ENCODE data around the gene SYTL1. TPM values are rescaled to one million over a fixed set of nuclear protein-coding genes. Genes with fewer than 3 reads are reported as not detected.

Gene SYTL1
- total RNA-seq, 1 donor from 2014 or later: 9.4 TPM

DNA sequence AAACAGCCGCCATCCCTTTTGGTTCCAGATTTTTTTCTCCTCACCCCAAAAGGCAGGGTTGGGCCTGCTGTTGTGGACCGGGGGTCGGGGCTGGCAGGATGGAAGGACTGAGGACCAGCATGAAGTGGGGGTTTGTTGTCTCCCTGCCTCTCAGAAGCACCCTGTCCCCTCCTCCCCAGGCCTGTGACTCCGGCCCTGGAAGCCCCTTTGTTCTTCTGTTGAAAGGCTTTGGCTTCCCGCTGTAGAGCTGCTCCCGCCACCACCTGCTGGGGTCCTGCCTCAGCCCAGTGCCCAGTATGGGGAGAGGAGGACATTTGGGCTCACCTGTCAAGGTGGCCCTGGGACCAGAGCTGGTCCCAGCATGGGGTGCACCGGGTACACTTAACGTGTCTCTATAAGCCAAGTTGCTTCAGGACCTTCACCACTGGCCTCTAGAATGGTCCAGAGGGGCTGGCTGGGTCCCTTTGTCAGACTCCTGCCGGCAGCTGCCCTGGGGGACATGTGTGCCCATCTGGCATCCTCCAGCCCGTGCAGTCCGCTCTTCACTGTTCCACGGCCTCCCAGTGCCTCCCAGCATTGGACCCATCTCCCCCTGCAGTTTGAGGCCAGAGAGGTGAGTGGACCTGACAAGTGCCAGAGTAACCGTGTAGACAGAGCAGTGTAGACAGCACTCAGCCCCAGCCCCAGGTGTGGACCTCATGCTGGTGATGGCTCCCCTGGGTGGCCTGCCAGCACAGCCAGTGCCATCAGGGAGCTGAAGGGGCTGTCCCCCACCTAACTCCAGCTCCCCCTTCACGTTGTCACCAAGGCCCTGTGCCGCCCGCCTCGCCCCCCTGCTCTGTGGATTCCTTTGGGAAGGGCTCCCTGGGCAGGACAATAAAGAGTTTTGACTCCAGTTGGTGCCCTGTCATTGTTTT is 6.1 kb upstream of the SYTL1 start:
- no peaks in the 10 kb centered on the region for H3K4me1 Mint-ChIP-seq (ENCODE audit: low read depth)
- H3K9me3 Mint-ChIP-seq (ENCODE audit: low read depth): no peaks in the 10 kb centered on the region
- TF ChIP-seq, protein P1, sequence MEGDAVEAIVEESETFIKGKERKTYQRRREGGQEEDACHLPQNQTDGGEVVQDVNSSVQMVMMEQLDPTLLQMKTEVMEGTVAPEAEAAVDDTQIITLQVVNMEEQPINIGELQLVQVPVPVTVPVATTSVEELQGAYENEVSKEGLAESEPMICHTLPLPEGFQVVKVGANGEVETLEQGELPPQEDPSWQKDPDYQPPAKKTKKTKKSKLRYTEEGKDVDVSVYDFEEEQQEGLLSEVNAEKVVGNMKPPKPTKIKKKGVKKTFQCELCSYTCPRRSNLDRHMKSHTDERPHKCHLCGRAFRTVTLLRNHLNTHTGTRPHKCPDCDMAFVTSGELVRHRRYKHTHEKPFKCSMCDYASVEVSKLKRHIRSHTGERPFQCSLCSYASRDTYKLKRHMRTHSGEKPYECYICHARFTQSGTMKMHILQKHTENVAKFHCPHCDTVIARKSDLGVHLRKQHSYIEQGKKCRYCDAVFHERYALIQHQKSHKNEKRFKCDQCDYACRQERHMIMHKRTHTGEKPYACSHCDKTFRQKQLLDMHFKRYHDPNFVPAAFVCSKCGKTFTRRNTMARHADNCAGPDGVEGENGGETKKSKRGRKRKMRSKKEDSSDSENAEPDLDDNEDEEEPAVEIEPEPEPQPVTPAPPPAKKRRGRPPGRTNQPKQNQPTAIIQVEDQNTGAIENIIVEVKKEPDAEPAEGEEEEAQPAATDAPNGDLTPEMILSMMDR (IDR thresholded peaks at IDR 0.05; ENCODE audit: unreplicated experiment): no peak
- no peak overlapping the region for H3K27ac Mint-ChIP-seq
- no peak overlapping the region for H3K4me3 Mint-ChIP-seq (ENCODE audit: low read depth)
- peaks cover 5% of the 10 kb centered on the region for H3K36me3 Mint-ChIP-seq (ENCODE audit: insufficient read depth)
- no peaks in the 10 kb centered on the region for H3K27me3 Mint-ChIP-seq
- no peak for DNase-seq (ENCODE audit: low spot score, unreplicated experiment)

DNA sequence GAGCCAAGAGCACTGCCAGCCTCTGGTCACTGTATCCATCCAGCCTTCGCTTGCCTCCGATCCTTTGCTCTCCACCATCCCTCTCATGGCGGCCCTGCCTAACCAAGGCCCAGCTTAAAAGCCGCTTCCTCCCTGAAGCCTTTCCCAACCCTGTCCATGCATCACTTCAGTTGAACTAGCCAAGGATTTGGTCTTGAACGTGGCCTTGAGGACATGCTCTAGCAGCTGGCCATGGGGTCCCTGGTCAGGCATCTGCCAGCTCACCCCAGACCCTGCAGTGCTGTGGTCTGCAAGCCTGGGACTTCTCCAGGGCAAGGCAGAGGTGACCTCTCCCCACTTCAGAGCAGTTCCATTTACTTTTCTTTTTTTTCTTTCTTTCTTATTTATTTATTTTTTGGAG is 5.1 kb upstream of the SYTL1 start:
- no peak for DNase-seq (ENCODE audit: low spot score, unreplicated experiment)
- peaks cover 5% of the 10 kb centered on the region for H3K36me3 Mint-ChIP-seq (ENCODE audit: insufficient read depth)
- H3K4me1 Mint-ChIP-seq (ENCODE audit: low read depth): peaks cover 1% of the 10 kb centered on the region
- no peaks in the 10 kb centered on the region for H3K9me3 Mint-ChIP-seq (ENCODE audit: low read depth)
- H3K27me3 Mint-ChIP-seq: no peaks in the 10 kb centered on the region
- TF ChIP-seq, protein P1 (IDR thresholded peaks at IDR 0.05; ENCODE audit: unreplicated experiment): no peak
- H3K4me3 Mint-ChIP-seq (ENCODE audit: low read depth): no peak overlapping the region
- no peak overlapping the region for H3K27ac Mint-ChIP-seq

GRCh38 chr1:27338751-27339150 is 3.1 kb upstream of the SYTL1 start:
- DNase-seq (ENCODE audit: low spot score, unreplicated experiment): no peak

DNA sequence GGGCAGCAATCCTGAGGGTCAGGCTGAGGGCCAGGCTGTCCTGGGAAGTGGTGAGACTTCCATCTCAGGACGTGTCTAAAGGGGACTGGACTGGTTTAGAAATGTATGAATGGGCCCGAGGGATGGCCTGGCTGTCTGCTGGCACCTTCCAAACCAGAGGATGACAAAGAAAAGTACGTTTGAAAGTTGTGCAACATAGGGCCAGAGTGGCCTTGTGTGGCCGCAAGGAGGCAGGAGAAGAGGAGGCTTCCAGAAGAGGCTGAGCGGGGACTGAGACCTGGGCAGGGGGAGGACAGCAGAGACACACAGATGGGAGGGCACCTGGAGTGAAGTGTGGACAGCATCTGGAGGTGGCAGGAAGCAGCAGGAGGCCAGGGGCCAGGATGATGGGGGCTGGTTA is 2.6 kb upstream of the SYTL1 start:
- TF ChIP-seq, protein P1 (IDR thresholded peaks at IDR 0.05; ENCODE audit: unreplicated experiment): no peak

More at GRCh38 chr1:27338751-27339150, 3.1 kb upstream of the SYTL1 start:
- H3K4me3 Mint-ChIP-seq (ENCODE audit: low read depth): no peak overlapping the region
- peaks cover 7% of the 10 kb centered on the region for H3K27me3 Mint-ChIP-seq
- TF ChIP-seq, protein P1 (IDR thresholded peaks at IDR 0.05; ENCODE audit: unreplicated experiment): no peak
- no peak overlapping the region for H3K27ac Mint-ChIP-seq
- no peaks in the 10 kb centered on the region for H3K9me3 Mint-ChIP-seq (ENCODE audit: low read depth)
- peaks cover 14% of the 10 kb centered on the region for H3K4me1 Mint-ChIP-seq (ENCODE audit: low read depth)
- H3K36me3 Mint-ChIP-seq (ENCODE audit: insufficient read depth): peaks cover 5% of the 10 kb centered on the region

DNA sequence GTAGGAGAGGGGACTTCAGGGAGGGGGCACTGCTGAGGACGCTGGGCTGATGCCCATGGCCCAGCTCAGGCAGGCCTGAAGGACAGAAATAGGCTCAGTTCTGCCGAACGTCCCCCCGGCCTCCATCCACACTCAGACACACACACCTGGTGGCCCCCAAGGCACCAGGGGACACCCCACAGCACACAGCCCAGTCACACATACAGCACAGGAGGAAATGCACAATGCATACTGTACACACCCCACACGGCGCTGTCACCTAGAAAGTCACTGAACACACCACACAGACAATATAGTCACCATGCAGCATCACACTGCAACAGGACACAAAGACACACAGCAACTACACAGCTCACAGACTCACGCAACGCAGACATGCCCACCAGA is 562 bp downstream of the SYTL1 start:
- H3K9me3 Mint-ChIP-seq (ENCODE audit: low read depth): no peaks in the 10 kb centered on the region
- peak overlapping the region; percentile 66 for H3K4me3 Mint-ChIP-seq (ENCODE audit: low read depth)
- no peak for DNase-seq (ENCODE audit: low spot score, unreplicated experiment)
- H3K4me1 Mint-ChIP-seq (ENCODE audit: low read depth): peaks cover 14% of the 10 kb centered on the region
- H3K27ac Mint-ChIP-seq: peak overlapping the region; percentile 33
- H3K36me3 Mint-ChIP-seq (ENCODE audit: insufficient read depth): peaks cover 4% of the 10 kb centered on the region
- peaks cover 13% of the 10 kb centered on the region for H3K27me3 Mint-ChIP-seq
- TF ChIP-seq, protein P1 (IDR thresholded peaks at IDR 0.05; ENCODE audit: unreplicated experiment): no peak

More for the DNA sequence above, 2.6 kb upstream of the SYTL1 start:
- H3K4me3 Mint-ChIP-seq (ENCODE audit: low read depth): no peak overlapping the region
- H3K36me3 Mint-ChIP-seq (ENCODE audit: insufficient read depth): peaks cover 5% of the 10 kb centered on the region
- DNase-seq (ENCODE audit: low spot score, unreplicated experiment): no peak
- peaks cover 14% of the 10 kb centered on the region for H3K4me1 Mint-ChIP-seq (ENCODE audit: low read depth)
- H3K27ac Mint-ChIP-seq: no peak overlapping the region
- H3K27me3 Mint-ChIP-seq: peaks cover 7% of the 10 kb centered on the region
- H3K9me3 Mint-ChIP-seq (ENCODE audit: low read depth): no peaks in the 10 kb centered on the region

Measured in progenitor cell of endocrine pancreas (in vitro differentiated cells).